GM12801 (cell line): ENCODE data around the gene ALG12.

Experiments
- TF ChIP-seq, protein P1 (sequence below): IDR thresholded peaks from one replicate; pipeline ENCODE4 v1.5.1; 2011; ENCODE audit warnings: control low read depth; ENCODE audit not compliant: insufficient read length; ENCODE audit errors: extremely low read depth

Gene ALG12

DNA sequence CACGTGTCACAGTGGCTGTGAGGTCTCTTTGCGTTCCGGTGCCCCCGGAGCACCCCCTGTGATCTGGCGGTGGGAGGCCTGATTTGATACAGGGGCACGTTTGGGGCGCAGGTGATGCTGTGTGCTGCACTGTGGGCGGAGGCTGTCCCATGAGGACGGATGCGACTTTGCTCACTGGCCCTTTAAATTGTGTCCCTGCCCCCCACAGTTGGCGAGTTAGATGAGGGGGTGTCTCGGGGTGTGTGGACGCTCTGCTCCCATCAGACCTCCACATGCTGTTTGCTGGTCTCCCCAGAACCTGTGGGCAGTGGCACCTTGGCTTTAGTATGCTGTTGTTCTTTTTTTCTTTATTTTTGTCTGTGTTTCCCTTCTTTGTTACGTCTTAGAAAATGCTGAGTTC is 59.4 kb downstream of the ALG12 start:
- TF ChIP-seq, protein P1, sequence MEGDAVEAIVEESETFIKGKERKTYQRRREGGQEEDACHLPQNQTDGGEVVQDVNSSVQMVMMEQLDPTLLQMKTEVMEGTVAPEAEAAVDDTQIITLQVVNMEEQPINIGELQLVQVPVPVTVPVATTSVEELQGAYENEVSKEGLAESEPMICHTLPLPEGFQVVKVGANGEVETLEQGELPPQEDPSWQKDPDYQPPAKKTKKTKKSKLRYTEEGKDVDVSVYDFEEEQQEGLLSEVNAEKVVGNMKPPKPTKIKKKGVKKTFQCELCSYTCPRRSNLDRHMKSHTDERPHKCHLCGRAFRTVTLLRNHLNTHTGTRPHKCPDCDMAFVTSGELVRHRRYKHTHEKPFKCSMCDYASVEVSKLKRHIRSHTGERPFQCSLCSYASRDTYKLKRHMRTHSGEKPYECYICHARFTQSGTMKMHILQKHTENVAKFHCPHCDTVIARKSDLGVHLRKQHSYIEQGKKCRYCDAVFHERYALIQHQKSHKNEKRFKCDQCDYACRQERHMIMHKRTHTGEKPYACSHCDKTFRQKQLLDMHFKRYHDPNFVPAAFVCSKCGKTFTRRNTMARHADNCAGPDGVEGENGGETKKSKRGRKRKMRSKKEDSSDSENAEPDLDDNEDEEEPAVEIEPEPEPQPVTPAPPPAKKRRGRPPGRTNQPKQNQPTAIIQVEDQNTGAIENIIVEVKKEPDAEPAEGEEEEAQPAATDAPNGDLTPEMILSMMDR, result no peak

DNA sequence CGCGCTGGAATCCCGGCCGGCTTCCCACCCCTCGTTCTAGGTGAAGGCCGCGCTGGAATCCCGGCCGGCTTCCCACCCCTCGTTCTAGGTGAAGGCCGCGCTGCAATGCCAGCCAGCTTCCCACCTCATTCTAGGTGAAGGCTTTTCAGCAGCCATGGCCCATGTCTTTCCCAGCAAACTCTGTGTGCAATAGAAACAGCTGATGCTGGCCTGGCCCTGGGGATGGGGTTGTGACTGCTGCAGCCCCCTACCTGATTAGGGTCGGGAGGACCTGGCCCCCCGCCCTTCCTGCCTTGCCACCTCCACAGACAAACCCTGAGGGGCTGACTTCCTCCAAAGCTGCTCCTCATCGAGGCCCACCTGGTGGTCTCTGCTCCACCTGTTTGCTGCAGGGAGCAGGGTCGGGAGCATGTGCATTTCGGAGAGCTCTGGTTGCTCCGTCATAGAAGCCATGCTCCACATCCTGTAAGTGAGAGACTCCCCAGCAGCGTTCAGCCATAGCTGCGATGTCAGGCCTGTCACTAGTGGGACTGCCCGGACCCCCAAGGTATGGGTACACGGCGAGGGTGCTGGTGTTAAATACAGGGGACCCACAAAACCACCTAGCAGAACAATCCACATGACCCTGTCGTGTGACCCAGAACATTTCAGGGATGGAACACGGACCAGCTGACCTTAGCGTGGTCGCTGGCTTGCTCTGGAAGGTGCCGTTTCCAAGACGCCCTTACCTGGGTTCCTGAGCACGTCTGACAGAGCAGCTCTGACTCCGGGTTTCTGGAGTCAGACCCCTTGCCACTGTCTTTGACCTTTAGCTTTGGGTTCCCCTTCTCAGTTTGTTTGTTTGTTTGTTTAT is 61.2 kb downstream of the ALG12 start:
- TF ChIP-seq, protein P1, result no peak

DNA sequence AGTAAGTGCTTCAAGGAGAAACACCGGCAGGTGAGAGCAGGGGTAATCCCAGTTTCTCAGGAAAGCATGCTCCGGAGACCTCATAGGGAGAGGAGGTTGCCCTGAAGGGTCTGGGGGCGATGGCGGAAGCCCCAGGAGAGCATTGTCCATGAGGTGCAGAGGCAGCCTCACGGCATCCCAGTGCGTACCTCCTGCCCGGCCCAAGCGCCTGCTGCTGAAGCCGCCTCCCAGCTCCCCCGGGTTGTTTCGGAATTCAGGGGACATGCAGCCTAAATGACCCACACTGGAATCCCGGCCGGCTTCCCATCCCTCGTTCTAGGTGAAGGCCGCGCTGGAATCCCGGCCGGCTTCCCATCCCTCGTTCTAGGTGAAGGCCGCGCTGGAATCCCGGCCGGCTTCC is 61.9 kb downstream of the ALG12 start:
- TF ChIP-seq, protein P1, result no peak

DNA sequence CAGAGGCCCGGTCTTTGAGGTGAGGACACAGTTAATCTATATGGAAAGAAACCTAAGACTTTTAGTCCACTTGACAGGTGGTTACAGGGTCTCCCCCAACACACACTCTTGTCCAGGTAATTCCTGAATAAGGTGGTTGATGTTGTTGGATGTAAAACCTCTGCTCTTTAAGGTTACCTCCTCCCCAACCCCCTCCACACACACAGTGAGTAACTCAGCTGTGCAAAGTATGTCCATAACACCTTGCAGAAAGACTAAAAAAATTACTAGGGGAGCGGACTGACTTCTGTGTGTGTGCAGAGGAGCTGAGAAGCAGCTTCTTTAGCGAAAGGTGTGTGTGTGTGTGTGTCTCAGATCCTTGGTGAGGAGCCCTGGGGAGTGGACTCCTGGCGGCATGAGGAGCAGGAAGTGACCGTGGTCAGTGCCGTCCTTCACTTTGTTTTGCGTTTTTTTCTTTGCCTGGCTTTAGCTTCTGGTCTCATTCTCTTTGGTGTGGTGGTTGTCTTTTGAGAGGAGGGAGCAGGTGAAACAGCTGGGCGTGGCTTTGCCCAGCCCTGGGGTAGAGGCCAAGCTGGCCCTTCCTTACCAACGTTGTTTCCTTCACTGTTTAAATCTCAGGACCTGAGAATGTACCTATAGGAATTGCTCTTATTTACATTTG is 62.9 kb downstream of the ALG12 start:
- TF ChIP-seq, protein P1, result no peak

DNA sequence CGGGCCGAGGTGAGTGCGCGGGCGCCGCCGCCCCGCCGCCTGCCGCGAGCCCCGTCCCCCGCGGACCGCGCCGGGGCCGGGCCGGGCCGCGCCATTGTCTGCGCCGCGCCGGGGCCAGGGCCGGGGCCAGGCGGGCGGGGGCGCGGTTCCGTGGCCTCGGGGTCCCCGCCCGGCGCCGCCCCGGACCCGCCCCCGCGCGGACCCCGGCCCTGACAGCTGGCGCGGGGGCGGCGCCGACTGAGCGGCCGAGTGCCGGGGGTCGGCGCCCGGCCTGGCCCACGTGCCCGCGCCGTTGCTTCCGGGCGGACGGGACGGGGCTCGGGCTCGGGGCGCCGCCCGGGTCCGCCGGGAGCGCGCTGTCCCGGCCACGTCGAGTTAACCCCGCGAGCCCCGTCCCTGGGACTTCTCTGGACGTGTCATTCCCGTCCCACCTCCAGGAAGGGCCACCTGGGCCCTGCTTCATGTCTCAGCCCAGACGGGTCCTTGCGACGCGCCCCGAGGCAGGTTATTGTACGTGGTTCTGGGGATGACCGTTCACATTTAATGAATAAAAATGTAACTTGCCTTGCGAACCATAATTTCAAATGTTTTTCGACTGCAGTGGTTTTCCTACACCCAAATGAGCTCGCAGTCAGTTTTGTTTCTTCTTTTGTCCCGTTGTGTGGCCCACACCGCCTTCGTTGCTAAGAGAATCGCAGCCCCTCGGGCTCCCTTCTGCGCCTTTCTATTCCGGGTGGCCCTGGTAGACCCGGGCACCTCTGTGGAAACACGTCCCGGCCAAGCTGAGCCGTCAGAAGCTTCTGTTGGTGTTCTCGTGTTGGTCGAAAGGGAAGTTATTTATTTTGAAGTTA is 64.0 kb downstream of the ALG12 start:
- TF ChIP-seq, protein P1, result no peak

DNA sequence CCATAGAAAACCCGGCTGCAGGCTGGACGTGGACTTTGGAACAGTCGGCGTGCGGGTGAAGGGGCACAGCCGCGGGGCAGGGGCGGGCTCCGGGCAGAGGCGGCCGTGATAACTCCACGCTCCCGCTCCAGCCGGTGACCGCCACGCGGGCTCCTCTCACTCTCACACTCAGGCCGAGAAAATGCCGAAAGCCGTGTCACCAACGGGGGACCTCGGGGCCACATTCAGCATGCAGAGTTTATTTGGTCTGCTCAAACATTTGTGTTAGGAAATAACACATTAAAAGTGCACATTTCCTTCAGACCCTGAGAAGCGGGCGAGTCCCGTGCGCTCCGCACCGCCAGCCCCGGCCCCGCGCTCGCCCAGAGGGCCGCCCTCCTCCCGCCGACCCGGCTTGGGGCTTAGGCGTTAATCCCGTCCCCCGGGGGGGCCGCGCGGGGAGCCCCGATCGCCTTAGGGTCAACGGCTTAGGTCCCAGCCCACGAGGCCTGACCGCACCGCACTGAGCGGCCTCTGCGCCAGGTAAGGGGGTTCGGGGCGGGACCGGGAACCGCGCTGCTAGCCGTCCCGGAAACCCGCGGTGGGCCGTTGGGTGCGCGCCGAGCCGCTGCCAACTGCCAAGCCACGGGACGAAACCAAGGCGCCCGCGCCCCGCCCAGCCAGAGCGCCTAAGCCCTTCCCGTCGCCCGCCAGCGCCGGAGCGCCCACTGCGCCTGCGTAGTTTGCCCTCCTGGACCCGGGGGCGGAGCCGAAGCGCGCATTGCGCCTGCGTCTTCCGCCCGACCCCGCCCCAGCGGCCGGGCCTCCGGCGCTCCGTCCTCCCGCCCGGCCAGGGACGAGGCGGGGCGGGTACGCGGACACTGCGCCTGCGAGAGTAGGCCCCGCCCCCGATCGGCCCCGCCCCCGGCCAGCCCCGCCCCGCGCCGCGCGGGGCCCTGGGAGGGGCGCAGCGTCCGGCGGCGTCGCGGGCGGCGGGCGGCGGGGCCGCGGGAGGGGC is 65.0 kb downstream of the ALG12 start, which contains the start of gene ZBED4:
Gene ZBED4 (plus strand): TSS at position 947 of the 997 bp plus-strand sequence. CDS start 29,819 bp downstream, outside the sequence.
- TF ChIP-seq, protein P1, result no peak
